GM12864 (cell line): ENCODE results near the gene SEMA4D.

ENCODE experiments used
- DNase-seq: peaks from one replicate; pipeline ENCODE4 v3.0.0-alpha.2; 2011; ENCODE audit warnings: low read depth
- H3K4me3 ChIP-seq: 2 replicates; pipeline ENCODE4 v1.5.1; 2011; ENCODE audit warnings: mild to moderate bottlenecking, low read depth, low read length, control low read depth
- TF ChIP-seq, protein P1 (sequence below): IDR thresholded peaks from 2 replicates; pipeline ENCODE4 v1.5.1; 2011; ENCODE audit warnings: low read depth, mild to moderate bottlenecking, moderate library complexity, low read length, control low read depth, inconsistent platforms; ENCODE audit errors: missing control alignments

SEMA4D gene

GRCh38 chr9:89361816-89362646 lies 135.9 kb downstream of the SEMA4D start:
- DNase-seq = no peak
- TF ChIP-seq, protein P1, sequence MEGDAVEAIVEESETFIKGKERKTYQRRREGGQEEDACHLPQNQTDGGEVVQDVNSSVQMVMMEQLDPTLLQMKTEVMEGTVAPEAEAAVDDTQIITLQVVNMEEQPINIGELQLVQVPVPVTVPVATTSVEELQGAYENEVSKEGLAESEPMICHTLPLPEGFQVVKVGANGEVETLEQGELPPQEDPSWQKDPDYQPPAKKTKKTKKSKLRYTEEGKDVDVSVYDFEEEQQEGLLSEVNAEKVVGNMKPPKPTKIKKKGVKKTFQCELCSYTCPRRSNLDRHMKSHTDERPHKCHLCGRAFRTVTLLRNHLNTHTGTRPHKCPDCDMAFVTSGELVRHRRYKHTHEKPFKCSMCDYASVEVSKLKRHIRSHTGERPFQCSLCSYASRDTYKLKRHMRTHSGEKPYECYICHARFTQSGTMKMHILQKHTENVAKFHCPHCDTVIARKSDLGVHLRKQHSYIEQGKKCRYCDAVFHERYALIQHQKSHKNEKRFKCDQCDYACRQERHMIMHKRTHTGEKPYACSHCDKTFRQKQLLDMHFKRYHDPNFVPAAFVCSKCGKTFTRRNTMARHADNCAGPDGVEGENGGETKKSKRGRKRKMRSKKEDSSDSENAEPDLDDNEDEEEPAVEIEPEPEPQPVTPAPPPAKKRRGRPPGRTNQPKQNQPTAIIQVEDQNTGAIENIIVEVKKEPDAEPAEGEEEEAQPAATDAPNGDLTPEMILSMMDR = no peak
- H3K4me3 ChIP-seq = no peak overlapping the region

DNA sequence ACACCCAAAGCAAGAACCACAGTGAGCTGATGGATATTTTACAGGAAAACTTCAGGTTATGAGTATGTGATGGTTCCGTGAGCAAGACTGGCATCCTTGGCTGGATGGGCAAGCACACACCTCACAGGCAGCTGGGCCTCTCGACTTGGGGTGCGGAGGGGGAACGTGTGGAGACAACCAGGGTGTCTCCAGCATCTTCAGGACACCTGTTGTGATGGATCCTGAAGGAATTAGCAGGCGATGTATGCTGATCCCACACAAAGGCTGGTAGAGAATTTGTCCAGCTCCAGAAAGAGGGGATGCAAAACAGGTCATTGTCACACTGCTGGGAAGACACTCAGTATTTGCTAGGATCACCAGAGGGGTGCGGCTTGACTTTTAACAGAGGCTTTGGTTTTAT lies 136.9 kb downstream of the SEMA4D start:
- no peak overlapping the region for H3K4me3 ChIP-seq

GRCh38 chr9:89360465-89360864 lies 137.4 kb downstream of the SEMA4D start:
- TF ChIP-seq, protein P1 = no peak
- no peak overlapping the region for H3K4me3 ChIP-seq
- no peak for DNase-seq

More for the DNA sequence above, 136.9 kb downstream of the SEMA4D start:
- no peak for DNase-seq
- TF ChIP-seq, protein P1 = no peak

- TF ChIP-seq, protein P1 = no peak
- no peak for DNase-seq
- H3K4me3 ChIP-seq = no peak overlapping the region
These were observed 138.1 kb downstream of the SEMA4D start for GRCh38 chr9:89359751-89360261.

GRCh38 chr9:89358985-89359384 lies 138.9 kb downstream of the SEMA4D start:
- DNase-seq = no peak

DNA sequence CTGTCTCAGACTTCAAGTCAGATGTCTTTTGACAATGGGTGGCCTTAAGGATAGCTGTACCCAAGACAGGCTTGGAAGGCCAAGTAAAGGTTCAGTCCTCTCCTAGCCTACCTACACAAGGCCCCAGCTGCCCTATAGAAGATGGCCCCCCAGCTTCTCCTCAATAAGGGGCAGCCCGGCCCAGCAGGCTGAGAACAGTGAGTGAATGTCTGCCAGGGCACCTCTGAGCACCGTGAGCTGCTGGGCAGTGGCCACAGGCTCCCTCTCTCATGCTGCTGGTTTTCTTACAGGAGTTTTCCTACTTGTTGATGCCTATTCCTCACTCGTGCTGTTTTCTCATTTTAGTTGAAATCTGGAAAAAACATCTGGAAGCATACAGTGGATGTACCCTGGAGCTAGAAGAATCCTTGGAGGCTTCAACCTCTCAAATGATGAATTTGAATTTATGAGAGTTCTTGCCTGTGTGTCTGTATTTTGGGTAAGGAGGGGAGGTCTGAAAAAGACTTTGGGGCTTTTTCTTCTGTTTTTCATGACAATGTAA lies 139.5 kb downstream of the SEMA4D start:
- no peak for DNase-seq
- H3K4me3 ChIP-seq = no peak overlapping the region
- TF ChIP-seq, protein P1 = no peak

More at GRCh38 chr9:89358985-89359384, 138.9 kb downstream of the SEMA4D start:
- H3K4me3 ChIP-seq = no peak overlapping the region
- TF ChIP-seq, protein P1 = no peak
